Mononuclear cell (primary cell): Measurements from ENCODE around the gene TOMM20. TPM values are rescaled to one million over a fixed set of nuclear protein-coding genes. Genes with fewer than 3 reads are reported as not detected.
"Not testable (repeated sequence)": the region's sequence is repeated elsewhere in the genome, so short reads cannot be mapped to it uniquely, and the experiment has no call there.

Source experiments
- H3K27me3 ChIP-seq: 2 replicates; pipeline ENCODE4 v1.6.0; 2011; ENCODE audit warnings: low read length, control low read depth; ENCODE audit not compliant: insufficient read depth
- H3K4me1 ChIP-seq: 2 replicates; pipeline ENCODE4 v1.5.1; 2011; ENCODE audit warnings: mild to moderate bottlenecking, low read length, control low read depth; ENCODE audit not compliant: insufficient read depth
- H3K4me3 ChIP-seq: 2 replicates; pipeline ENCODE4 v1.5.1; 2011; ENCODE audit warnings: mild to moderate bottlenecking, low read length, moderate library complexity
- H3K9me3 ChIP-seq: 2 replicates; pipeline ENCODE4 v1.5.1; 2011; ENCODE audit warnings: low read depth, mild to moderate bottlenecking, control low read depth, low read length
- total RNA-seq: library from RNA; depleted of rRNA; stranded (reverse); fragments of >200 nt; gene quantifications from one replicate; pipeline ENCODE4 v1.2.3, GENCODE V29; 2012

Gene TOMM20
- total RNA-seq, 1 donor = 89.1 TPM

DNA sequence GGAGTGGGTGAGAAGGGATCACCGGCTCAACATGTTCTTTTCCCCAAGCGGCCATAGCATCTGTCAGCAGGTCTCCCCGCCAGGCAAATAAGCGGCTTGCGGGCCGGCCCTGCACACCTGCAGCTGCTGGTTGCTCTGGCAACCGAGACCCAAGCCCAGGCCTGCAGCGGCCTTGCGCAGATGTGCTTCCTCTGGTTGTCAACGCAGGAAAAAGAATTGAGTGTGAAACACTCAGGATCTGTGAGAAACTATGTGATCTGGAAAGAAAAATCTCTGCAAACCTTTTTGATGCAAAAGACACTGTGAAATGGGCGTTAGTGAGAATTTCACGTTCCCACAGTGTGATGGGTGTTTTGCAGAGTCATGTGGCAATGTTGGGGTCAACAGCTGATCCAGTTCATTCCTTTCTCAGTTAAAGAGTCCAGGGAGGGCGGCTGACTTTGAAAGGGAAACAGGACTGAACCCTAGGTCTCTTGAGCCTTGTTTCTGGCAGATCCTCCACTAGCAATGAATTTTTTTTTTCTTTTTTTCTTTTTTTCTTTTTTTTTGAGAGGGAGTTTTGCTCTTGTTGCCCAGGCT lies 28.4 kb downstream of the TOMM20 start:
- Histone ChIP-seq H3K9me3 (no peaks in the 10 kb centered on the region), H3K4me1 (peaks cover 18% of the 10 kb centered on the region), H3K4me3 (no peak overlapping the region), H3K27me3 (no peaks in the 10 kb centered on the region)

GRCh38 chr1:235098991-235099390 lies 29.6 kb downstream of the TOMM20 start:
- H3K4me1 ChIP-seq = peaks cover 10% of the 10 kb centered on the region
- H3K27me3 ChIP-seq = no peaks in the 10 kb centered on the region
- H3K4me3 ChIP-seq = no peak overlapping the region
- no peaks in the 10 kb centered on the region for H3K9me3 ChIP-seq

GRCh38 chr1:235098547-235098946 lies 30.1 kb downstream of the TOMM20 start:
- Histone ChIP-seq H3K27me3 (no peaks in the 10 kb centered on the region), H3K4me1 (peaks cover 5% of the 10 kb centered on the region), H3K9me3 (no peaks in the 10 kb centered on the region), H3K4me3 (no peak overlapping the region)

GRCh38 chr1:235097501-235097900 lies 31.1 kb downstream of the TOMM20 start:
- not testable (repeated sequence) for H3K27me3 ChIP-seq, H3K4me3 ChIP-seq, H3K4me1 ChIP-seq, H3K9me3 ChIP-seq

DNA sequence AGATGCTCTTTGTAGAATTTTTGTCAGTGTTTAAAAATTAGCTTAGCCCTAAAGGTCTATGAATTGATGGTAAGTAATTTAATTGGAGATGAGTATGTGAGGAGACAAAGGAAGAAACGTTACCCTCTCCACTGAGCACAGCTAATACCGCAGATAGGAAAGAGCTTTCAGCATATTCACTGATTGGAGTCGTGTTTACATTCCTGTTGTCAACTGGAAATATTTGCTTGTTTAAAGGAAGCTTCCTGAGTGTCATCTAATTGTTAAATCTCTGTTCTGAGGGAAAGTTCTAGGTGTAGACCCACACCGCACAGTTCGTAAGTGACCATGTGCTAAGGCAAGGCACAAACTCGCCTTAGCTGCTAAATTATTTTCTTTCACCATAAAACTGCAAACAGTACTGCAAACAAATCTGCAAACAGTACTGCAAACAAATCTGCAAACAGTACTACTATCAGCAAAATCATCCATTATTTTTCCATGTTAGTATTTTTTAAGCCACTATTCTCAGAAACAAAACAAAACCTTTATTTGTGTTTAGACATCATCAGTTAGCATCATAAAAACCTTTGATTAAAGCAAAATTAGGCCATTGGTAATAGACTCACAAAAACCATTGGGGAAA lies 32.6 kb downstream of the TOMM20 start:
- Histone ChIP-seq H3K27me3 (no peaks in the 10 kb centered on the region), H3K9me3 (no peaks in the 10 kb centered on the region)

GRCh38 chr1:235093696-235094592 lies 34.7 kb downstream of the TOMM20 start:
- H3K27me3 ChIP-seq = no peaks in the 10 kb centered on the region
- H3K9me3 ChIP-seq = no peaks in the 10 kb centered on the region
- H3K4me1 ChIP-seq = no peaks in the 10 kb centered on the region
- H3K4me3 ChIP-seq = no peak overlapping the region

More for the DNA sequence above, 32.6 kb downstream of the TOMM20 start:
- H3K4me3 ChIP-seq = no peak overlapping the region
- H3K4me1 ChIP-seq = no peaks in the 10 kb centered on the region

DNA sequence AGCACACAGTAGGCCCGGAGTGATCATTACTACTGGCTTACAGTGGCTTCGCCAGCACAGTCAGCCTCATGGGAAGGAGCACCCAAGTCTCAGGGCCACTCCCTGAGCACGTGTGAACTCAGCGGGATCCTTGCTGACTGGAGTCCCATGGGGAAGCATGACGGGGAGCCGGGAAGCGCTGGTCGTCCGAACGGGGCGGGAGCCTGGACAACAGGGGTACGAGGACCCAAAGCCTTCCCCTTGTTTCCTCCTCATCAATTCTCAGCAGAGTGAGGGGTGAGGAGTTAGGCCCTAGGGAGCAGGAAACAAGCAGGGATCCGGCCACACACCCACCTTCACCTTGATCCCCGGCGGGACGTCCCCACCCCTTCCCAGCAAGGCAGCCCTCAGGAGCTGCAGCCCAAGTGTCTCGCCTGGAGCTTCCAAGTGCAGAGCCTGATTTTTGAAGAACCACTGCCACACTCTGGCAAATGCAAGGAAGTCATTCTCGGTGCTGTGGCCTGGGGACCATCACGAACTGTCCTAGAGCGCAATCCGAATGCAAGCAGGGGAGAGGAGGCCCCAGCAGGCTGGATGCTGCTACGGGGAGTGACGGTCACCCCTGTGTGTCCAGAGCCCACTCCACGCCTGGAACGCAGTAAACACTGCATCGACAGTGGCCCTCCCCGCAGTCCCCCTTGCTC lies 35.5 kb downstream of the TOMM20 start:
- H3K27me3 ChIP-seq = no peaks in the 10 kb centered on the region
- H3K9me3 ChIP-seq = no peaks in the 10 kb centered on the region
- H3K4me1 ChIP-seq = no peaks in the 10 kb centered on the region
- no peak overlapping the region for H3K4me3 ChIP-seq

DNA sequence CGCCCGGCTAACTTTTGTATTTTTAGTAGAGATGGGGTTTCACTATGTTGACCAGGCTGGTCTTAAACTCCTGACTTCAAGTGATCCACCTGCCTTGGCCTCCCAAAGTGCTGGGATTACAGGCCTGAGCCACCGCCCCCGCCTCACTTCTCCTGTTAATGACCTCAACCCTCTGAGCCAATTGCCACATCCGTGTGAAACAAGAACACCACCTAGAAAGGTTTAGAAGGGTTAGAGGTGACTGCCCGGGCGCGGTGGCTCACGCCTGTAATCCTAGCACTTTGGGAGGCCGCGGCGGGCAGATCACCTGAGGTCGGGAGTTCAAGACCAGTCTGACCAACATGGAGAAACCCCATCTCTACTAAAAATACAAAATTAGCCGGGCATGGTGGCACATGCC lies 36.2 kb downstream of the TOMM20 start:
- not testable (repeated sequence) for H3K9me3 ChIP-seq, H3K4me1 ChIP-seq, H3K4me3 ChIP-seq, H3K27me3 ChIP-seq

DNA sequence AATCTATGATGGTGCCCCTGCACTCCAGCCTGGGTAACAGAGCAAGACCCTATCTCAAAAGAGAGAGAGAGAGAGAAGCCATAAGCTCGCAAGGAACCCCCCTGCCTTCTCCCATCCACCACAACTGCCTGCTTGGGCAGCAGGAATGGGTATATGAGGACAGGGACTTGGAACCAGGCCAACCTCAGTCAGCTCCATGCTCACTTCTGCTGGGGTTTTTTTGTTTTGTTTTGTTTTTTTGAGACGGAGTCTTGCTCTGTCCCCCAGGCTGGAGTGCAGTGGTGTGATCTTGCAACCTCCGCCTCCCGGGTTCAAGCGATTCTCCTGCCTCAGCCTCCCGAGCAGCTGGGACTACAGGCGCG lies 36.6 kb downstream of the TOMM20 start:
- not testable (repeated sequence) for H3K9me3 ChIP-seq, H3K4me3 ChIP-seq, H3K4me1 ChIP-seq, H3K27me3 ChIP-seq

DNA sequence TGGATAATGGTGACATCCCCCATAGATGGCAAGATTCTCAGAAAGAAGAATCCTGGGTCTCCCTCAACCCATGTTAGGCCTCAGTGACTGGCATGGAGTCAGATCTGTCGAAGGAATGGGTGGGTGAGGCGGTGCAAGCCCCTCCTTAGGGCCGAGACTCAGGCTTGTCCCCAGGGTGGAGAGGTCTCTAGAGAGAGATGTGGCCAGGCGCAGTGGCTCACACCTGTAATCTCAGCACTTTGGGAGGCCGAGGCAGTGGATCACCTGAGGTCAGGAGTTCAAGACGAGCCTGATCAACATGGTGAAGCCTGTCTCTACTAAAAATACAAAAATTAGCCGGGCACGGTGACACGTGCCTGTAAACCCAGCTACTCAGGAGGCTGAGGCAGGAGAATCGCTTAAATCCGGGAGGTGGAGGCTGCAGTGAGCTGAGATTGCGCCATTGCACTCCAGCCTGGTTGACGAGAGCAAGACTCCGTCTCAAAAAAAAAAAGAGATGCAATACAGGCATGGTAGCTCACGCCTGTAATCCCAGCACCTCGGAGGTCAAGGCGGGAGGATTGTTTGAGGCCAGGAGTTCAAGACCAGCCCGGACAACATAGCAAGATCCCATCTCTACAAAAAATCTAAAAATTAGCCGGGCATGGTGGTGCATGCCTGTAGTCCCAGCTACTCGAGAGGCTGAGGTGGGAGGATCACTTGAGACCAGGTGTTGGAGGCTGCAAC lies 37.2 kb downstream of the TOMM20 start:
- H3K9me3 ChIP-seq, H3K4me3 ChIP-seq, H3K4me1 ChIP-seq, H3K27me3 ChIP-seq: not testable (repeated sequence)

- Histone ChIP-seq H3K4me1 (no peaks in the 10 kb centered on the region), H3K27me3 (no peaks in the 10 kb centered on the region), H3K4me3 (no peak overlapping the region), H3K9me3 (no peaks in the 10 kb centered on the region)
These were observed 38.1 kb downstream of the TOMM20 start for GRCh38 chr1:235090406-235091069.

- Histone ChIP-seq H3K4me1 (peaks cover 2% of the 10 kb centered on the region), H3K4me3 (no peak overlapping the region), H3K9me3 (no peaks in the 10 kb centered on the region), H3K27me3 (no peaks in the 10 kb centered on the region)
These were observed 39.7 kb downstream of the TOMM20 start for GRCh38 chr1:235088907-235089306.

DNA sequence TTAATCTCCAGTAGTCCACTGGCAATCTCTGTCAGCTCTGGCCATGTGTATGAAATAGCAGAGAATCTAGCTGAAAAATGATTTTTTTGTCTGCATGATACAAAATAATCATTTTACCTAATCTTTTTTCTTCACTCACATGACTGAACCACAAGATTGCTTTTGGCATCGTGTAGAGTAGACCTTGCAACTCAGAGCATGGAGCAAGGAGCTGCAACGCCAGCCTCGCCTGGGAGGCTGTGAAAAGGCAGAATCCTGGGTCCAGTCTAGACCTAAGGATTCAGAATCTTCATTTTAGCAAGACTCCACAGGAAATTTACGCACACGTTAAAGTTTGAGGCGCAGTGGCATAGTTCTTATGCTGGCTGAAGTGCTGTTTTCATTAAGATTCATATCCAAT lies 40.2 kb downstream of the TOMM20 start:
- Histone ChIP-seq H3K27me3 (no peaks in the 10 kb centered on the region), H3K4me1 (peaks cover 7% of the 10 kb centered on the region), H3K4me3 (no peak overlapping the region), H3K9me3 (no peaks in the 10 kb centered on the region)

DNA sequence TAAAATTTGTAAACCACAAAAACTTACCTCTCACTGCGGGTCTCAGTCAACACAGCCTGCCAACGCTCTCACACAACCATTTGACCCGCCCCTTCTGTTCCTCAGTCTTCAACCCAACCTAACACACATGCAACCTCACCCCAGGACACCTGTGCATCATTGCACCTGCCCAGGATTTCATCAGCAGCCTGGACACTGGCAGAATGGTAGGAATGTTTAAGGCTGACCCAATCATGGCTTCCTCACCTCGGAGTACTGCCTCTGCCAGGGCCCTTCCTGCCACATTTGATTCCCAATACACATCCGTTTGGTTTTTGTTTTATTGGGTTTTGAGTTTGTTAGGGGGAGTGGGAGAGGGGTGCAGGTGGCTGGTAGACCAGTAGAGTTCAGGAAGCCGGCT lies 40.7 kb downstream of the TOMM20 start:
- no peaks in the 10 kb centered on the region for H3K9me3 ChIP-seq
- peaks cover 12% of the 10 kb centered on the region for H3K4me1 ChIP-seq
- H3K27me3 ChIP-seq = no peaks in the 10 kb centered on the region
- no peak overlapping the region for H3K4me3 ChIP-seq
